ENCODE measurements around the gene ST6GAL1. TPM values are rescaled to one million over a fixed set of nuclear protein-coding genes. Genes with fewer than 3 reads are reported as not detected.

Gene ST6GAL1
- 2.9 to 4.5 TPM (median 3.9 TPM) in 5 replicates for total RNA-seq (2022; extraction: Qiagen RNA extraction)

GRCh38 chr3:186930143-186930640, at the start of gene ST6GAL1:
ST6GAL1 (plus strand) TSS chr3:186930526; CDS start chr3:187042704, 112,178 bp downstream.

Other genes with a start within 250 kb of the ST6GAL1 start
- 0.06 TPM in 1 of 5 replicates, not detected in the others for gene KNG1, start 213.2 kb upstream of the ST6GAL1 start, total RNA-seq (2022; extraction: Qiagen RNA extraction)
- 126 to 149 TPM (median 136 TPM) in 5 replicates for gene EIF4A2, start 146.9 kb upstream of the ST6GAL1 start, total RNA-seq (2022; extraction: Qiagen RNA extraction)
- 41.0 to 61.1 TPM (median 47.8 TPM) in 5 replicates for gene RFC4, start 124.0 kb upstream of the ST6GAL1 start, total RNA-seq (2022; extraction: Qiagen RNA extraction)
- not detected in 5 replicates for gene ADIPOQ, start 87.8 kb upstream of the ST6GAL1 start, total RNA-seq (2022; extraction: Qiagen RNA extraction)
- gene RPL39L, start 209.0 kb downstream of the ST6GAL1 start, total RNA-seq (2022; extraction: Qiagen RNA extraction), result 47.6 to 51.5 TPM (median 49.3 TPM) in 5 replicates

All from A549 treated with Hydrocortisone at 1 μM for 4 hours (cell line).